CD8-positive, alpha-beta memory T cell (primary cell): Measurements from ENCODE around the gene JDP2. TPM values are rescaled to one million over a fixed set of nuclear protein-coding genes. Genes with fewer than 3 reads are reported as not detected.

Source experiments
- CTCF ChIA-PET: fragments of 350-600 bp; sonication (Branson Sonifier 250); formaldehyde crosslinking; loops from one replicate; lab custom pipeline; 2021; ENCODE audit warnings: antibody characterized with exemption; lab: Charles Lee
- POLR2A ChIA-PET: fragments of 350-600 bp; sonication (Branson Sonifier 250); formaldehyde crosslinking; loops from one replicate; lab custom pipeline; 2021; ENCODE audit warnings: antibody characterized with exemption; lab: Charles Lee
- DNase-seq, 5 donors: peaks; one replicate each; pipeline versions ENCODE4 v3.0.0 to v3.0.0-alpha.2; 2020 to 2022; ENCODE audit warnings: mixed read lengths in 1 of 5
- H3K27ac ChIP-seq: one replicate; pipeline ENCODE4 v1.7.0; 2013; ENCODE audit warnings: low read depth, mild to moderate bottlenecking, low read length, moderate library complexity
- H3K27me3 ChIP-seq: 2 replicates; pipeline ENCODE4 v1.7.0; 2013; ENCODE audit warnings: low read length, mild to moderate bottlenecking; ENCODE audit not compliant: insufficient read depth, poor library complexity, severe bottlenecking
- H3K36me3 ChIP-seq: 2 replicates; pipeline ENCODE4 v1.7.0; 2013; ENCODE audit warnings: mild to moderate bottlenecking, low read length, moderate library complexity; ENCODE audit not compliant: insufficient read depth
- H3K4me1 ChIP-seq: 2 replicates; pipeline ENCODE4 v1.7.0; 2013; ENCODE audit warnings: mild to moderate bottlenecking, low read length, moderate library complexity; ENCODE audit not compliant: insufficient read depth
- H3K4me3 ChIP-seq: 2 replicates; pipeline ENCODE4 v1.7.0; 2013; ENCODE audit warnings: mild to moderate bottlenecking, low read length
- H3K9me3 ChIP-seq: 2 replicates; pipeline ENCODE4 v1.7.0; 2013; ENCODE audit warnings: mild to moderate bottlenecking, low read length
- H3K27ac Mint-ChIP-seq, 8 donors: one replicate each; pipeline ENCODE4 v1.8.0; 2020 to 2021; ENCODE audit warnings: mixed read lengths in 8 of 8, mild to moderate bottlenecking in 6 of 8, inconsistent platforms in 3 of 8, moderate library complexity in 3 of 8
- H3K27me3 Mint-ChIP-seq, 2 donors: one replicate each; pipeline ENCODE4 v1.8.0; 2020 to 2021; ENCODE audit warnings: mixed read lengths in 2 of 2, mild to moderate bottlenecking in 1 of 2, moderate library complexity in 1 of 2
- H3K36me3 Mint-ChIP-seq, 3 donors: one replicate each; pipeline ENCODE4 v1.8.0; 2020 to 2021; ENCODE audit warnings: mixed read lengths in 3 of 3, inconsistent platforms in 1 of 3, mild to moderate bottlenecking in 1 of 3
- H3K4me1 Mint-ChIP-seq, 3 donors: one replicate each; pipeline ENCODE4 v1.8.0; 2020 to 2021; ENCODE audit warnings: mixed read lengths in 3 of 3, inconsistent platforms in 1 of 3, mild to moderate bottlenecking in 1 of 3
- H3K4me3 Mint-ChIP-seq, 7 donors: one replicate each; pipeline ENCODE4 v1.8.0; 2020 to 2021; ENCODE audit warnings: mixed read lengths in 7 of 7, mild to moderate bottlenecking in 6 of 7, moderate library complexity in 4 of 7, inconsistent platforms in 2 of 7
- H3K9me3 Mint-ChIP-seq, 5 donors: one replicate each; pipeline ENCODE4 v1.8.0; 2020 to 2022; ENCODE audit warnings: mixed read lengths in 5 of 5, mild to moderate bottlenecking in 3 of 5, moderate library complexity in 2 of 5, inconsistent platforms in 1 of 5
- polyA plus RNA-seq: library from polyadenylated mRNA; unstranded; fragments of 300-500 nt; fragmentation: Illumina TruSeq; gene quantifications from one replicate; pipeline ENCODE4 v1.2.3, GENCODE V29; 2021
- total RNA-seq, 2 experiments: library from RNA; stranded (reverse); gene quantifications; one replicate each; pipeline ENCODE4 v1.2.3, GENCODE V29; 2021

The JDP2 gene
- total and polyA plus RNA-seq, 3 experiments from 2014 or later: 0.24 to 0.53 TPM; not detected in 1

DNA sequence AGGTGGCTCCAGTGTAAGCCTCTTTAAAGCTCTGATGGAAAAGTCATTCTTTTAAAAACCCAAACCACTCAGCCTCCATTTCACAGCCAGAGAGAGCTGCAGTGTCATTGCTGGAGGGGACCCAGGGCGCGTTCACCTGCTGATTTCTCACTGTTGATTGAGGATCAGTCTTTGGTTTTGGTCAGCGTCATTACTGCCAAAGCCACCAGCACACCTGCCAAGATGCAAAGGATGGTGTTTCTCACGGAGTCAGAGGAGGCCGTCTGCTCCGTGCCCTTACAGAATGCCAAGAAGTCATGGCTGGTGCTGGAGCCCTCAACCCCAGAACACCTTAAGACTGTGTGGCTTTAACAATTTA lies 61.6 kb downstream of the JDP2 start:
- Mint-ChIP-seq H3K36me3 (no peaks in the 10 kb centered on the region), H3K4me1 (peaks cover 12 to 28% (median 27%) of the 10 kb centered on the region in 3 donors), H3K4me3 (no peak overlapping the region), H3K9me3 (no peaks in the 10 kb centered on the region), H3K27me3 (peaks cover 0 to 1% of the 10 kb centered on the region in 2 donors), H3K27ac (no peak overlapping the region)
- ChIA-PET CTCF (interaction anchor here (0.8 to 5.2 kb wide), 32 partner anchors 8 to 363 kb away, joined by 3 to 52 read pairs (median 4); partner anchors contain the start of gene NEK9), POLR2A (interaction anchor here (0.8 kb wide), 1 partner anchor 26 kb away, joined by 4 read pairs; no protein-coding TSS in a partner anchor)
- DNase-seq: no peak
- Histone ChIP-seq H3K4me3 (no peak overlapping the region), H3K27me3 (no peaks in the 10 kb centered on the region), H3K4me1 (peaks cover 7% of the 10 kb centered on the region), H3K9me3 (no peaks in the 10 kb centered on the region), H3K36me3 (no peaks in the 10 kb centered on the region), H3K27ac (no peak overlapping the region)

GRCh38 chr14:75491376-75491978 lies 63.7 kb downstream of the JDP2 start:
- Mint-ChIP-seq H3K9me3 (no peaks in the 10 kb centered on the region), H3K4me1 (peaks cover 12 to 31% (median 31%) of the 10 kb centered on the region in 3 donors), H3K27ac (no peak overlapping the region), H3K4me3 (no peak overlapping the region), H3K27me3 (peaks cover 0 to 1% of the 10 kb centered on the region in 2 donors), H3K36me3 (no peaks in the 10 kb centered on the region)
- H3K4me3 ChIP-seq: no peak overlapping the region
- H3K27ac ChIP-seq: no peak overlapping the region
- POLR2A ChIA-PET: no interaction called here
- CTCF ChIA-PET: interaction anchor here (0.9 to 5.2 kb wide), 3 partner anchors 22 to 75 kb away, joined by 3 to 25 read pairs (median 3); no protein-coding TSS in a partner anchor
- H3K4me1 ChIP-seq: peaks cover 7% of the 10 kb centered on the region
- H3K27me3 ChIP-seq: no peaks in the 10 kb centered on the region
- no peaks in the 10 kb centered on the region for H3K9me3 ChIP-seq
- H3K36me3 ChIP-seq: no peaks in the 10 kb centered on the region
- no peak for DNase-seq

DNA sequence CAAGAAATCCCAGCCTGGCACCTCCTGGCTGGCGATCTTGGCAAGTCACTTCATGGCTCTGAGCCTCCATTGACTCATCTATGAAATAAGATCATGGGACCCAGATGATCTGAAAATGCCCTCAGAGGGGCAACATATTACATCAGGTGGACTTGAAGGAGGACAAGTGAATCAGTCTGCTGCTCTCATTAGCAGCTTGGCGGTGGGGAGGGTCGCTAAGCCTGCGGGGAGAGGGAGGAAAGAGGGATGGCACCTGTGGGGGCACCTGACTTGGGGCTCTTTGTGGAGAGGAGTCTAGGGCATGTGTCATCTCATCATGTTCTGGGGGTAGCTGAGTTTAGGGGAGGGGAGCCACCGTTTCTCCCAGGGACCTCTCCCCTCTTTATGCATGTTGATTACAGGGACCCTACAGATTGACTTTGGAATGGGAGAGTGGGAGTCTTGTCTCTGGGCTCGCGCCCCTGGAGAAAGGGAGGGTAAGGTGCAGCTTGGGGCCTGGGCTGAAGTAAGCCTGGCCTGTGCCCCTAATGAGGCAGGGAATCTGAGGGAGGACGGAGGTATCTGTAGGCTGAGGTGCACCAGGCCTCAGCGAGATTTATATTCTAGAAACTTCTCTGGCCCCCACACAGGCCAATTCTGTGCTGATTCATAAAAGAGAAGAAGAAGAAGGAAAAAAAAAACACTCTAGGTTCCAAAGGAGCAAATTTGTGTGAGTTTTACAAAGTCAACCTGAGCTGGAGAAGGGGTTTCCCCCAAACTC lies 65.2 kb downstream of the JDP2 start:
- Mint-ChIP-seq H3K9me3 (no peaks in the 10 kb centered on the region), H3K4me1 (peaks cover 11 to 34% (median 33%) of the 10 kb centered on the region in 3 donors), H3K36me3 (no peaks in the 10 kb centered on the region), H3K4me3 (no peak overlapping the region), H3K27me3 (peaks cover 0 to 1% of the 10 kb centered on the region in 2 donors), H3K27ac (peak overlapping the region in 2 of 8 donors; percentile 2 to 63)
- Histone ChIP-seq H3K4me3 (no peak overlapping the region), H3K9me3 (no peaks in the 10 kb centered on the region), H3K27me3 (no peaks in the 10 kb centered on the region), H3K27ac (no peak overlapping the region), H3K36me3 (no peaks in the 10 kb centered on the region), H3K4me1 (peaks cover 10% of the 10 kb centered on the region)
- CTCF ChIA-PET: interaction anchor here (0.8 kb wide), 1 partner anchor 85 kb away, joined by 3 read pairs; no protein-coding TSS in a partner anchor
- no peak for DNase-seq
- POLR2A ChIA-PET: no interaction called here

DNA sequence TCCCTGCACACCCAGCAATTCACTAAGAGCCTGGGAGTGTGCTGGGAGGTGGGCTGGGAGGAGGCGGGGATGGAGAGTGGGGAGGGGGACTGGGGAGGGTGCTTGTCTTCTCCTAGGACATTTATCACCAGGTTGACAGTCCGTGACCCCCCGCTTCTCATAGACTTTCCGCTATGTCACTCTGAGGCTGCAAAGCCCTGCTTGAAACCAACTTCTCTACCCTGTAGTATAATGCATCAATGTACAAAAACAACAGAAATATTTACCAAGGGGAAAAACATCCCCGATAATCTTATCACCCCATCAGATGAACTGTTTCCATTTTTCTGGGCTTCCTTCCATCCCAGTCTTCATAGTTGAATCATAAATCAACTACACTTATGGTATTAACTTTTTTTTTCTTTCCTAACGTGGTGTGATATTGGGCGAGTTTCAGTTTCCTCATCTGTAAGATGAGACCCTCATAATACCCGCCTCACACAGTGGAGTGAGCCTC lies 65.8 kb downstream of the JDP2 start:
- Mint-ChIP-seq H3K9me3 (no peaks in the 10 kb centered on the region), H3K4me1 (peaks cover 10 to 31% (median 28%) of the 10 kb centered on the region in 3 donors), H3K36me3 (no peaks in the 10 kb centered on the region), H3K27ac (no peak overlapping the region), H3K27me3 (peaks cover 0 to 1% of the 10 kb centered on the region in 2 donors), H3K4me3 (no peak overlapping the region)
- DNase-seq: no peak
- ChIA-PET POLR2A (no interaction called here), CTCF (interaction anchor here (0.8 kb wide), 1 partner anchor 84 kb away, joined by 3 read pairs; no protein-coding TSS in a partner anchor)
- Histone ChIP-seq H3K4me1 (peaks cover 9% of the 10 kb centered on the region), H3K9me3 (no peaks in the 10 kb centered on the region), H3K36me3 (no peaks in the 10 kb centered on the region), H3K27ac (no peak overlapping the region), H3K4me3 (no peak overlapping the region), H3K27me3 (no peaks in the 10 kb centered on the region)

DNA sequence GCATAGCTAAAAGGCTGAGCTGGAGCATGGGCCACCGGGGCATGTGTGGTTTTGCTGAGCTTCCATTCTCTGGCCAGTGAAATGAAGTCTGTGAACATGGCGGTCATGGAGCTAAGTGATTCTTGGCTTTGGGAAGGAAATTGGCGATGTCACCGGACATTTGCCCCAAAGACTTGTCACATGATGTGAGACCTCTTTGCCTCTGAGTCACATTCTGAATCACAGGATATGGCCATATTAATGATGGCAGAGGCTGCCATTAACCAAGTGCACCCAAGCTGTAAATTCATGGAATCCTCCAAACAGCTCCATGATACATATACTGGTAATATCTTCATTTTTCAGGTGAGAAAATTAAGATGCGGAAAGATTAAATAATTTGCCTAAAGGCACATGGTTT lies 67.1 kb downstream of the JDP2 start:
- H3K27me3 Mint-ChIP-seq: peaks cover 0 to 1% of the 10 kb centered on the region in 2 donors
- no peaks in the 10 kb centered on the region for H3K36me3 Mint-ChIP-seq
- H3K9me3 Mint-ChIP-seq: no peaks in the 10 kb centered on the region
- DNase-seq: no peak
- H3K4me1 Mint-ChIP-seq: peaks cover 7 to 35% (median 32%) of the 10 kb centered on the region in 3 donors
- Histone ChIP-seq H3K9me3 (no peaks in the 10 kb centered on the region), H3K4me1 (peaks cover 7% of the 10 kb centered on the region), H3K27me3 (no peaks in the 10 kb centered on the region), H3K36me3 (no peaks in the 10 kb centered on the region), H3K4me3 (no peak overlapping the region), H3K27ac (no peak overlapping the region)
- POLR2A ChIA-PET: no interaction called here
- CTCF ChIA-PET: interaction anchor here (0.6 to 4.2 kb wide), 5 partner anchors 20 to 363 kb away, joined by 3 to 15 read pairs (median 4); no protein-coding TSS in a partner anchor
- no peak overlapping the region for H3K4me3 Mint-ChIP-seq
- H3K27ac Mint-ChIP-seq: no peak overlapping the region

DNA sequence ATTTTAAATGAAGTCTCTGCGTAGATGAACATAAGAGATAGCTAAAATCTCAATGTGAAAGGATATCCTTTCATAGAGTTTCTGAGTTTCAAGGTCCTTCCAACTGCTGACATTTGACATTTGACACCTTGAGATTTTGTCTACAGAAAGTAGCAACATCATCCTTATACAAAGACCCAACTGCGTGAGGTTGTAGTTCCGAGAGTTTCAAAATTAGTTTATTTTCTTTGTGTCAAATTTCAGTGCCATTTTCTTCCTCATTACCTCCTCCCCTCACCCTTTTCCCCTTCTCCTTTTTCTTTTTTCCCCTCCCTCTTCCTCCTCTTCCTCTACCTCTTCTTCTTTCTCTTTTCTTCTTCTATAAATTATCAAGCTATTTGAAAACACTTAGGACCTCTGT lies 67.6 kb downstream of the JDP2 start:
- Mint-ChIP-seq H3K4me1 (peaks cover 7 to 35% (median 32%) of the 10 kb centered on the region in 3 donors), H3K36me3 (no peaks in the 10 kb centered on the region), H3K9me3 (no peaks in the 10 kb centered on the region), H3K27me3 (peaks cover 0 to 1% of the 10 kb centered on the region in 2 donors), H3K27ac (no peak overlapping the region), H3K4me3 (no peak overlapping the region)
- Histone ChIP-seq H3K36me3 (no peaks in the 10 kb centered on the region), H3K9me3 (no peaks in the 10 kb centered on the region), H3K4me1 (peaks cover 7% of the 10 kb centered on the region), H3K27me3 (no peaks in the 10 kb centered on the region), H3K27ac (no peak overlapping the region), H3K4me3 (no peak overlapping the region)
- ChIA-PET POLR2A (no interaction called here), CTCF (interaction anchor here (1.1 to 4.2 kb wide), 6 partner anchors 20 to 364 kb away, joined by 3 to 15 read pairs (median 4); no protein-coding TSS in a partner anchor)
- no peak for DNase-seq

DNA sequence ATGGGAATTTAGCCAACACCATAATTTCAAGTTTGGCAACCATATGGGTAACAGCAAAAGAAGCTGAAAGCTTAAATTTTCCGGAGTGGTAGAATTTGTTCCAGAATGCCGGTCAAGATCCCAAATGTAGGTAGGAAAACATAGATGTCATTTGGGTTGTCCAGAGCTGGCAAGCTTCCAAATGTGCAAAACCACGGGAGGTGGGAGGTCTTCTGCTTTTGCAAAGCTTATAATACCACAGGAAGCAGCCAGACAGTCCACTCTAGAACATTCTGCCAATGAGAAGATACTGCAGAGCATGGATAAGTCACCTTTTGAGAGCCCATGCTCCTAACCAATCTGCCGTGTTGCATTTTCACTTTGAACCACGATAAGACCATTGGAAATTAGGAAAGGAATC lies 68.1 kb downstream of the JDP2 start:
- no peaks in the 10 kb centered on the region for H3K36me3 Mint-ChIP-seq
- Histone ChIP-seq H3K27me3 (no peaks in the 10 kb centered on the region), H3K27ac (no peak overlapping the region), H3K4me1 (peaks cover 7% of the 10 kb centered on the region), H3K36me3 (no peaks in the 10 kb centered on the region), H3K9me3 (no peaks in the 10 kb centered on the region), H3K4me3 (no peak overlapping the region)
- H3K4me3 Mint-ChIP-seq: no peak overlapping the region
- no peak overlapping the region for H3K27ac Mint-ChIP-seq
- peaks cover 0 to 1% of the 10 kb centered on the region in 2 donors for H3K27me3 Mint-ChIP-seq
- H3K9me3 Mint-ChIP-seq: no peaks in the 10 kb centered on the region
- CTCF ChIA-PET: interaction anchor here (1.3 to 4.2 kb wide), 7 partner anchors 13 to 187 kb away, joined by 3 to 15 read pairs (median 5); no protein-coding TSS in a partner anchor
- POLR2A ChIA-PET: no interaction called here
- H3K4me1 Mint-ChIP-seq: peaks cover 7 to 35% (median 32%) of the 10 kb centered on the region in 3 donors
- no peak for DNase-seq
